OCI-LY3 (cell line): ENCODE results near the gene BHMT2.

ENCODE experiments used
- EZH2phosphoT487 ChIP-seq: fragments of 200-600 bp; shearing (Covaris generic); IDR thresholded peaks from 2 replicates; pipeline ENCODE4 v1.6.1; 2018; ENCODE audit warnings: antibody characterized with exemption, mixed run types, low read depth
- TF ChIP-seq, protein P1 (sequence below): fragments of 200-600, 300-600 bp; sonication (generic); IDR thresholded peaks from 2 replicates; pipeline ENCODE4 v1.5.1; 2014; ENCODE audit warnings: antibody characterized with exemption, low read length, low read depth

DNA sequence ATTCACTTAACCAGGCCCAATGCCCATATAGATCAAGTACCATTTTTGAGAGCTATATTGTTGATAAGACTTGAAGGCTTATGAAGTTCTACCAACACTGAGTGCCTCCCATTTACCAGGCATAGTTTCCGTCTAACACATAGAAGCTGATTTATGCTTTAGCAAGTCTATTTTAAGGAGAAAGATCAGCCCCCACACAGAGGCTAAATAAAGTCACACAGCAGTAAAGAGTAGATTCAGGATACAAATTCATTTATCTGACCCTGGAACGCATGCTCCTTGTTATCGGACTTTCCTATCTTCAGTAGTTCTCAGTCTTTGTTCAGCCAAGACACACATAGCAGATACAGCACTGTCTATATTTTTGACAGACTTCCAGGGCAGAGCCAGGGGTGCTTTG lies 34.3 kb upstream of the BHMT2 start:
- TF ChIP-seq, protein P1, sequence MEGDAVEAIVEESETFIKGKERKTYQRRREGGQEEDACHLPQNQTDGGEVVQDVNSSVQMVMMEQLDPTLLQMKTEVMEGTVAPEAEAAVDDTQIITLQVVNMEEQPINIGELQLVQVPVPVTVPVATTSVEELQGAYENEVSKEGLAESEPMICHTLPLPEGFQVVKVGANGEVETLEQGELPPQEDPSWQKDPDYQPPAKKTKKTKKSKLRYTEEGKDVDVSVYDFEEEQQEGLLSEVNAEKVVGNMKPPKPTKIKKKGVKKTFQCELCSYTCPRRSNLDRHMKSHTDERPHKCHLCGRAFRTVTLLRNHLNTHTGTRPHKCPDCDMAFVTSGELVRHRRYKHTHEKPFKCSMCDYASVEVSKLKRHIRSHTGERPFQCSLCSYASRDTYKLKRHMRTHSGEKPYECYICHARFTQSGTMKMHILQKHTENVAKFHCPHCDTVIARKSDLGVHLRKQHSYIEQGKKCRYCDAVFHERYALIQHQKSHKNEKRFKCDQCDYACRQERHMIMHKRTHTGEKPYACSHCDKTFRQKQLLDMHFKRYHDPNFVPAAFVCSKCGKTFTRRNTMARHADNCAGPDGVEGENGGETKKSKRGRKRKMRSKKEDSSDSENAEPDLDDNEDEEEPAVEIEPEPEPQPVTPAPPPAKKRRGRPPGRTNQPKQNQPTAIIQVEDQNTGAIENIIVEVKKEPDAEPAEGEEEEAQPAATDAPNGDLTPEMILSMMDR = no peak
- no peak for TF ChIP-seq EZH2phosphoT487
